ENCODE results near the gene USP3. TPM values are rescaled to one million over a fixed set of nuclear protein-coding genes. Genes with fewer than 3 reads are reported as not detected.

Gene USP3
- total and polyA plus RNA-seq, 2 donors (not counting 1 experiment from before 2014, with no cell fraction given), result 43.4 to 152 TPM

DNA sequence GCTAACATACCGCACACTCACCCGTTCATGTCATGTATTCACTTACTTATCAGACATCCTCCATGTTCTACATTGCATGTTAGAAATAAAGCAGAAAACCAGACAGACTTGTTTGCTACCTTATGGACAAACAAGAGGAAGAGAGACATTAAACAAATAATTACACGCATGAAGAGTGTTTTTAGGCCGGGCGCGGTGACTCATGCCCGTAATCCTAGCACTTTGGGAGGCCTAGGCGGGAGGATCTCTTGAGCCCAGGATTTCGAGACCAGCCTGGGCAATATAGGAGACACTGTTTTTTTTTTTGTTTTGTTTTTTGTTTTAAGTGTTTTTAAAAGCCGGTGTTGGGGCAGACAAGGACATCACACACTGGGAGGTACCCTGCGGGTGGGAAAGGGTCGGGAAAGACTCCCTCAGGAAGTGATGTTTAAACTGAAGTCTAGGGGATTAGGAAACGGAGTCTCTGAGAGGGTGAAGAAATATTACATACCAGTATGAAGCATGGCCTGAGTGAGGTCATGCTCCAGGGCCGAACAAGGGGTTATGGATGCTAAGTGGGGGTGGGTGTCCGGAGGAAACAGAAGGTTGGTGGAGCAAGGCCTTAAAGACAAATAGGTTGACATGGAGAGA lies 2.1 kb upstream of the USP3 start:
- H3K27me3 ChIP-seq (replicated peaks in 1 of 4; ENCODE audit: control extremely low read depth in 1 of 4, control insufficient read depth in 3 of 4, insufficient read depth in 4 of 4, low read length in 3 of 4), result no peaks in the 10 kb centered on the region
- H3K36me3 ChIP-seq (replicated peaks in 1 of 2; ENCODE audit: control extremely low read depth in 1 of 2, control insufficient read depth in 1 of 2, extremely low read depth in 1 of 2, insufficient read depth in 2 of 2, low read length in 1 of 2), result no peaks in the 10 kb centered on the region
- ATAC-seq (ENCODE audit: low read depth) (no peak), DNase-seq (no peak)
- no peaks in the 10 kb centered on the region for H3K27me3 Mint-ChIP-seq
- H3K27ac Mint-ChIP-seq, result peak overlapping the region; percentile 100
- H3K27ac ChIP-seq (ENCODE audit: low read length in 2 of 2), result peak overlapping the region; percentile 99
- H3K9me3 Mint-ChIP-seq (ENCODE audit: insufficient read depth), result no peaks in the 10 kb centered on the region
- intact Hi-C loops (cut with micrococcal nuclease), result loop anchor here (5.0 kb wide), 1 partner anchor 590 kb away; the partner anchor contains the start of gene CIAO2A
- CTCF ChIA-PET, result interaction anchor here (1.1 to 8.8 kb wide), 6 partner anchors 9 to 41 kb away, joined by 3 to 148 read pairs (median 102); no protein-coding TSS in a partner anchor
- peak overlapping the region in 1 of 5 experiments; percentile 82 for H3K4me3 ChIP-seq (ENCODE audit: control extremely low read depth in 1 of 5, extremely low read depth in 1 of 5, insufficient read depth in 1 of 5, low read depth in 2 of 5, low read length in 4 of 5)
- H3K4me1 ChIP-seq (ENCODE audit: control insufficient read depth in 2 of 2, insufficient read depth in 2 of 2, low read length in 2 of 2), result peaks cover 79 to 83% of the 10 kb centered on the region in 2 donors
- peaks cover 11% of the 10 kb centered on the region for H4K20me1 ChIP-seq (ENCODE audit: control insufficient read depth, insufficient read depth, low read length, poor library complexity, severe bottlenecking)
- peaks cover 22% of the 10 kb centered on the region for H3K79me2 ChIP-seq (ENCODE audit: control insufficient read depth, insufficient read depth, low read length)
- peak overlapping the region; percentile 94 for H3K4me2 ChIP-seq (replicated peaks; ENCODE audit: low read depth, low read length, poor library complexity, severe bottlenecking)
- peaks cover 0 to 8% (median 2%) of the 10 kb centered on the region in 3 donors for H3K9me3 ChIP-seq (ENCODE audit: control extremely low read depth in 1 of 3, control insufficient read depth in 2 of 3, insufficient read depth in 1 of 3, low read length in 2 of 3)
- peaks cover 66% of the 10 kb centered on the region for H3K4me1 Mint-ChIP-seq
- peak overlapping the region; percentile 95 for H3K9ac ChIP-seq (ENCODE audit: low read length)
- H3K4me3 Mint-ChIP-seq, result peak overlapping the region; percentile 95
- H2AFZ ChIP-seq (ENCODE audit: insufficient read depth, low read depth, low read length, poor library complexity, severe bottlenecking), result peak overlapping the region; percentile 26
- POLR2A ChIA-PET, result interaction anchor here (0.7 to 6.4 kb wide), 8 partner anchors 9 to 103 kb away, joined by 3 to 172 read pairs (median 8); no protein-coding TSS in a partner anchor
- TF ChIP-seq, protein P1, sequence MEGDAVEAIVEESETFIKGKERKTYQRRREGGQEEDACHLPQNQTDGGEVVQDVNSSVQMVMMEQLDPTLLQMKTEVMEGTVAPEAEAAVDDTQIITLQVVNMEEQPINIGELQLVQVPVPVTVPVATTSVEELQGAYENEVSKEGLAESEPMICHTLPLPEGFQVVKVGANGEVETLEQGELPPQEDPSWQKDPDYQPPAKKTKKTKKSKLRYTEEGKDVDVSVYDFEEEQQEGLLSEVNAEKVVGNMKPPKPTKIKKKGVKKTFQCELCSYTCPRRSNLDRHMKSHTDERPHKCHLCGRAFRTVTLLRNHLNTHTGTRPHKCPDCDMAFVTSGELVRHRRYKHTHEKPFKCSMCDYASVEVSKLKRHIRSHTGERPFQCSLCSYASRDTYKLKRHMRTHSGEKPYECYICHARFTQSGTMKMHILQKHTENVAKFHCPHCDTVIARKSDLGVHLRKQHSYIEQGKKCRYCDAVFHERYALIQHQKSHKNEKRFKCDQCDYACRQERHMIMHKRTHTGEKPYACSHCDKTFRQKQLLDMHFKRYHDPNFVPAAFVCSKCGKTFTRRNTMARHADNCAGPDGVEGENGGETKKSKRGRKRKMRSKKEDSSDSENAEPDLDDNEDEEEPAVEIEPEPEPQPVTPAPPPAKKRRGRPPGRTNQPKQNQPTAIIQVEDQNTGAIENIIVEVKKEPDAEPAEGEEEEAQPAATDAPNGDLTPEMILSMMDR (IDR thresholded peaks at IDR 0.05), result no peak
- no peak for TF ChIP-seq EZH2 (IDR thresholded peaks at IDR 0.05; ENCODE audit: borderline replicate concordance, insufficient read depth, low read depth, low read length, poor library complexity, severe bottlenecking)
- WGBS (ENCODE audit: insufficient coverage), result 93% methylated on average over 11 of the region's 15 CpGs

Measured in B cell (primary cell).